Psoas muscle (tissue), 8 donors: ENCODE results near the gene TNS2. TPM values are rescaled to one million over a fixed set of nuclear protein-coding genes. Genes with fewer than 3 reads are reported as not detected.
"Not testable (repeated sequence)": the region's sequence is repeated elsewhere in the genome, so short reads cannot be mapped to it uniquely, and the experiment has no call there.

Source experiments
- ATAC-seq, 4 donors: fragments of 200-7000 bp; cut with Tn5 transposase; one replicate each; pipeline ENCODE4 v1.9.1; 2020; ENCODE audit warnings: moderate library complexity in 3 of 4, mild to moderate bottlenecking in 2 of 4
- DNase-seq, 2 donors: peaks; one replicate each; pipeline ENCODE4 v3.0.0-alpha.2; 2020
- H3K27ac ChIP-seq: fragments of 200-600 bp; one replicate; pipeline ENCODE4 v1.8.0; 2022
- H3K27me3 ChIP-seq, 3 donors: fragments of 200-600 bp in 1 of 3; one replicate each; pipeline versions ENCODE4 v1.6.1 to v1.8.0; 2013 to 2022; ENCODE audit warnings: low read length in 2 of 3, mild to moderate bottlenecking in 2 of 3, moderate library complexity in 1 of 3; ENCODE audit not compliant: insufficient read depth in 3 of 3
- H3K36me3 ChIP-seq, 2 donors: fragments of 200-600 bp in 1 of 2; one replicate each; pipeline versions ENCODE4 v1.6.1 to v1.8.0; 2013 to 2022; ENCODE audit warnings: low read depth in 1 of 2, mild to moderate bottlenecking in 1 of 2, moderate library complexity in 1 of 2; ENCODE audit not compliant: insufficient read depth in 1 of 2
- H3K4me1 ChIP-seq: fragments of 200-600 bp; one replicate; pipeline ENCODE4 v1.8.0; 2022
- H3K4me3 ChIP-seq: fragments of 200-600 bp; one replicate; pipeline ENCODE4 v1.8.0; 2022; ENCODE audit warnings: mild to moderate bottlenecking
- H3K9me3 ChIP-seq: fragments of 200-600 bp; one replicate; pipeline ENCODE4 v1.8.0; 2022
- WGBS, 3 donors: extraction: QIAGEN DNeasy Blood & Tissue Kit; methylation state at CpG; one replicate each; pipeline versions ENCODE4 v1.1.6 to v1.1.7; 2013; 5-methylcytosine and 5-hydroxymethylcytosine counted together
- intact Hi-C, 2 donors: fragments of 100-400 bp; cut with DNase I; formaldehyde crosslinking; loops; one replicate each; pipeline versions ENCODE4 v1.11.0 to v1.14.2; 2022
- polyA plus RNA-seq, 3 donors: library from polyadenylated mRNA; stranded (reverse); fragments of 200-250 nt; gene quantifications; one replicate each; pipeline ENCODE4 v1.2.3, GENCODE V29; 2013
- total RNA-seq, 4 donors: library from RNA; stranded (reverse); fragmentation: NEBNext Ultra II Directional in 2 of 4; extraction: Animal tissue kit (Norgen Biotek cat#: 25700) in 2 of 4; gene quantifications; one replicate each; pipeline versions ENCODE4 v1.2.1 to v1.2.4, GENCODE V29; 2021 to 2023
- TF ChIP-seq, protein P1 (sequence below): fragments of 200-600 bp; IDR thresholded peaks from one replicate; pipeline ENCODE4 v1.8.0; 2022; ENCODE audit warnings: antibody characterized with exemption
- donor health status: healthy with polysubstance abuse.
- donor health status: DM: no; HTN: no; CAD: no; lungs with moderate emphysema.
- donor health status: Bipolar disorder and iron deficiency.
- donor health status: healthy.
- donor health status: DM: yes; HTN: yes; CAD: no.
- donor health status: DM: no; HTN: no; CAD: no.
- donor health status: DM: no; HTN: no; CAD: no.
- donor health status: DM: yes; HTN: yes; CAD: no.

TNS2 gene
- total and polyA plus RNA-seq, 7 donors: 37.7 to 132 (median 48.9) TPM

DNA sequence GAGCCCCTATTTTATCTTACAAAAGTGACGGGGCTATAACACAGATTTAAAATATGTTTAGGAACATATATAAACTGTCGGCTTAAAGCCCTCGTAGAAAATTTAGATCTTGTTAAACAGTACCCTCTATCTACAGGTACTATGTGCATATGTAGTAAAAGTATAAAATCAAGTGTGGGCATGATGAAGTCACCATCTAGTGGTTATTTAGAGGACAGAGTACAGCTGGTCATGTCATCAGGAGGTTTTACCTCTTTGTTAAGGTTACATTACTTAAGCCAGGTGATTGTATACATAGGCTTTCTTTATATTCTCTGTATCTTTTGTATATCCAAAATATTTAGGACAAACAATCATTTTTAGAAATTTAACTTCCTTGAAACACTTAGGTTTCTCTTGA is 18.2 kb upstream of the TNS2 start:
- intact Hi-C loops: no loop called here
- Histone ChIP-seq H3K4me1 (no peaks in the 10 kb centered on the region), H3K4me3 (no peak overlapping the region), H3K9me3 (no peaks in the 10 kb centered on the region), H3K36me3 (peaks cover 12 to 100% of the 10 kb centered on the region in 2 donors), H3K27ac (no peak overlapping the region), H3K27me3 (no peaks in the 10 kb centered on the region)
- no peak for ATAC-seq
- TF ChIP-seq, protein P1, sequence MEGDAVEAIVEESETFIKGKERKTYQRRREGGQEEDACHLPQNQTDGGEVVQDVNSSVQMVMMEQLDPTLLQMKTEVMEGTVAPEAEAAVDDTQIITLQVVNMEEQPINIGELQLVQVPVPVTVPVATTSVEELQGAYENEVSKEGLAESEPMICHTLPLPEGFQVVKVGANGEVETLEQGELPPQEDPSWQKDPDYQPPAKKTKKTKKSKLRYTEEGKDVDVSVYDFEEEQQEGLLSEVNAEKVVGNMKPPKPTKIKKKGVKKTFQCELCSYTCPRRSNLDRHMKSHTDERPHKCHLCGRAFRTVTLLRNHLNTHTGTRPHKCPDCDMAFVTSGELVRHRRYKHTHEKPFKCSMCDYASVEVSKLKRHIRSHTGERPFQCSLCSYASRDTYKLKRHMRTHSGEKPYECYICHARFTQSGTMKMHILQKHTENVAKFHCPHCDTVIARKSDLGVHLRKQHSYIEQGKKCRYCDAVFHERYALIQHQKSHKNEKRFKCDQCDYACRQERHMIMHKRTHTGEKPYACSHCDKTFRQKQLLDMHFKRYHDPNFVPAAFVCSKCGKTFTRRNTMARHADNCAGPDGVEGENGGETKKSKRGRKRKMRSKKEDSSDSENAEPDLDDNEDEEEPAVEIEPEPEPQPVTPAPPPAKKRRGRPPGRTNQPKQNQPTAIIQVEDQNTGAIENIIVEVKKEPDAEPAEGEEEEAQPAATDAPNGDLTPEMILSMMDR: no peak
- no peak for DNase-seq
- 90 to 96% (median 92%) methylated on average over 3 of the region's 3 CpGs for WGBS, 3 donors

DNA sequence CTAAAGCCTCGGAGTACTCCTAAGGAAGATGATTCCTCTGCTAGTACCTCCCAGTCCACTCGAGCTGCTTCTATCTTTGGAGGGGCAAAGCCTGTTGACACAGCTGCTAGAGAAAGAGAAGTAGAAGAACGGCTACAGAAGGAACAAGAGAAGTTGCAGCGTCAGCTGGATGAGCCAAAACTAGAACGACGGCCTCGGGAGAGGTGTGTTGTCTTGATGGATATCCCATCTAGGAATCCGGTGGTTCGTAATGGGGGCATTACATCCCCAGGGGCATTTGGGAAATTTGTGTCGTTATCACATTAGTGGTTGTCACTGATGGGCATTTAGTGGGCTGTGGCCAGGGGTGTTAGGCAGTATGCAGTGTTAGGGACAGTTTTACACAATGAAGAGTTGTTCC is 16.0 kb upstream of the TNS2 start:
- H3K27ac ChIP-seq, DNase-seq, H3K4me1 ChIP-seq, H3K9me3 ChIP-seq, H3K27me3 ChIP-seq, H3K4me3 ChIP-seq, intact Hi-C loops, ATAC-seq: not testable (repeated sequence)
- H3K36me3 ChIP-seq: peaks cover 20 to 100% of the 10 kb centered on the region in 2 donors
- WGBS, 3 donors: 63 to 80% (median 64%) methylated on average over 10 of the region's 10 CpGs

DNA sequence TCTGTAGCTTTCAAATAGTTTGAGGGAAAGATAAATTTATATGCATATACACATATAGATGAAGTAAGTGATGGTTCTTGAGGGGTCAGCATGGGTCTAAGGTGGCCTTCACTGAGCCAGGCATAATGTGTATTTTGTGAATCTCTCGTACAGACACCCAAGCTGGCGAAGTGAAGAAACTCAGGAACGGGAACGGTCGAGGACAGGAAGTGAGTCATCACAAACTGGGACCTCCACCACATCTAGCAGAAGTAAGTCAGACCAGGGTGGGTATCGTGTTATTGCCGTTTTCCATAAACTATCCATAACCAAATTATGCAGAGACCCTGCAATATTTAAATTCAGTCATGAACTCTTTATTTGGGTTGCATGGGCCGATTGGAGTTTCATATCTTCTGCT is 15.4 kb upstream of the TNS2 start:
- peaks cover 23 to 100% of the 10 kb centered on the region in 2 donors for H3K36me3 ChIP-seq
- no peaks in the 10 kb centered on the region for H3K27me3 ChIP-seq
- no peaks in the 10 kb centered on the region for H3K9me3 ChIP-seq
- no peak overlapping the region for H3K27ac ChIP-seq
- no peak for DNase-seq
- no peak overlapping the region for H3K4me3 ChIP-seq
- TF ChIP-seq, protein P1: no peak
- peaks cover 10% of the 10 kb centered on the region for H3K4me1 ChIP-seq
- no peak for ATAC-seq
- intact Hi-C loops: no loop called here
- 71 to 81% (median 77%) methylated on average over 8 of the region's 8 CpGs for WGBS, 3 donors

DNA sequence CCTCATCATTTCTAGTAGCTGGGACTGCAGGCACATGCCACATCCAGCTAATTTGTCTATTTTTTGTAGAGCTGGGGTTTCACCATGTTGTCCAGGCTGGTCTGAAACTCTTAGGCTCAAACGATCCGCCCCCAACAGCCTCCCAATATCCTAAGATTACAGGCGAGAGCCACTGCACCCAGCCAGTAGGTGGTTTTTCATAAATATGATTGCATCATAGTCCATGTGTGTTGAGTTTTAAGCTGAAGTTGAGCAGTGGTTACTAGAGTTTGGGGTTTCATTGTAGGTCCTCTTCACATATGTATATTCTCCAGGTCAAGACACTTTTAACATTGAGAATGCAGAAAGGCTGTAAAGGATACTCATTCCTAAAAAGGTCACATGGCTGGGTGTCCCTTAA is 13.1 kb upstream of the TNS2 start:
- Histone ChIP-seq H3K36me3 (peaks cover 24 to 100% of the 10 kb centered on the region in 2 donors), H3K4me3 (no peak overlapping the region), H3K27me3 (no peaks in the 10 kb centered on the region), H3K4me1 (peaks cover 10% of the 10 kb centered on the region), H3K9me3 (no peaks in the 10 kb centered on the region), H3K27ac (no peak overlapping the region)
- 84 to 94% (median 85%) methylated on average over 3 of the region's 3 CpGs for WGBS, 3 donors
- TF ChIP-seq, protein P1: no peak
- DNase-seq: no peak
- ATAC-seq: no peak
- intact Hi-C loops: no loop called here

DNA sequence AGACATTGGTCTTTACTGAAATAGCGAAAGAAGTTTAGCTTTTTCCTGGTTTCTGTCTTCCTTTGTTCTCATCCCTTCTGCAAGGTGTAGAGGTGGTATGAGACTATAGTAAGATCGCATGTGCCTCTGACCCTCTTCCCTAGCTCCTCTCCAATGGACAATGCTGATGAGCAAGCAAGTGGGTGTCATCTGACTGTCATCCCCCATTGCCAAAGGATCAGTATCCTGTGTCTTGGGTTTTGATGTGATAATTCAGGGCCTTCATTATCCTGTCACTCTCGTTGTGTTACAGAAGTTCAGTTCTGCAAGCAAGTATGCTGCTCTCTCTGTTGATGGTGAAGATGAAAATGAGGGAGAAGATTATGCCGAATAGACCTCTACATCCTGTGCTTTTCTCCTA is 10.0 kb upstream of the TNS2 start:
- Histone ChIP-seq H3K27ac (peak overlapping the region; percentile 73), H3K4me1 (peaks cover 10% of the 10 kb centered on the region), H3K27me3 (no peaks in the 10 kb centered on the region), H3K36me3 (peaks cover 20 to 80% of the 10 kb centered on the region in 2 donors), H3K9me3 (no peaks in the 10 kb centered on the region), H3K4me3 (no peak overlapping the region)
- TF ChIP-seq, protein P1: no peak
- intact Hi-C loops: no loop called here
- no peak for DNase-seq
- 69 to 80% (median 77%) methylated on average over 4 of the region's 4 CpGs for WGBS, 3 donors
- peak in 2 of 4 donors; percentile 30 to 33 for ATAC-seq
